Measurements from ENCODE around the gene NEMP2. TPM values are rescaled to one million over a fixed set of nuclear protein-coding genes. Genes with fewer than 3 reads are reported as not detected.

The NEMP2 gene
- 3.1 and 3.3 TPM in 2 replicates for total RNA-seq

GRCh38 chr2:190534310-190535120, at the start of gene NEMP2:
Gene NEMP2 (minus strand): TSS chr2:190534722. CDS start chr2:190534655, 67 bp downstream.

Other genes with a start within 250 kb of the NEMP2 start
- gene HIBCH, start 214.9 kb downstream of the NEMP2 start, total RNA-seq, result 21.3 and 30.0 TPM in 2 replicates
- 10.1 and 11.8 TPM in 2 replicates for gene INPP1, start 191.1 kb downstream of the NEMP2 start, total RNA-seq
- gene MFSD6, start 126.4 kb downstream of the NEMP2 start, total RNA-seq, result 19.8 and 25.6 TPM in 2 replicates
- gene NAB1, start 114.4 kb upstream of the NEMP2 start, total RNA-seq, result 33.7 and 48.8 TPM in 2 replicates